HG03432 (cell line): ENCODE data around the gene MRTFA.
A peak's percentile ranks its signal among the peaks of the same experiment; 100 is the strongest.
"Not testable (repeated sequence)": the region's sequence is repeated elsewhere in the genome, so short reads cannot be mapped to it uniquely, and the experiment has no call there.

Experiments
- ATAC-seq: cut with Tn5 transposase; IDR thresholded peaks from one replicate; pipeline ENCODE4 v1.9.1; 2021; ENCODE audit warnings: mild to moderate bottlenecking, moderate library complexity; ENCODE audit not compliant: unreplicated experiment

MRTFA gene

DNA sequence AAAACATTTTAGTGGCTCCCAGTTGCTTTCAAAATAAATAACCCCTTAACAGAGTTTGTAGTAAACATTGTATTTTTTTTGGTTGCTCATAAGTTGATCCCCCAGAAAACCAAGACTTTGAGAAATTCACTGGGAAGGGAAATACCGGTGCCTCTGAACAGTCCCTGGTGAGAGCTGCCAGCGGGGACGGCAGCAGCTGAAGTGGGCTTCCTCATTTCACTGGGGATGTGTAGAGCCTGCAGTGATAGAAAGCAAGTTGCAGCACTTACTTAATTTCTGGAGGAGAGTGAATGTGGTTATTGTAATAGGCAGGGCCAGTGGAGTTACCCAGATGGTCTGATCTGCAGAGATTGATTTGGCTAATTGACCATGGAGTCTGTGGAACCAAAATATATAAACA, 24.2 kb upstream of the MRTFA start:
- no peak for ATAC-seq

DNA sequence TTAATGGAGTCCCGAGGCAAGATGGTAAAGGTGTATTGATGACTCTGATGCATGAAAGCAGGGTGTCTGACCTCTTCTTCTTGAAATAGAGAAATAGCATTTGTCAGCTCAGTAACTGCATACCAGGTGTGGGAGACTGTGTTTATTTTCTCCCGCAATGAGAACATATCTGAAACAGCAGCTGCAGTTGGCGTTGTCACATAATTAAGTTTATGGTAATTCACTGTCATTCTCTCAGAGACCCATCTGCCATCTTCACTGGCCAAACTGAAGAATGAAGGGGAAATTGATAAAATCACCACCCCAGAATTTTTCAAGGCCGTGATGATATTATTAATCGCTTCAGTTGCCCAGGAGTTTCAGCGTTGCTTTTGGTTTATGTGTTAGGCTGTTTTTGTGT, 22.6 kb upstream of the MRTFA start:
- ATAC-seq: no peak

GRCh38 chr22:40656651-40657050, 20.1 kb upstream of the MRTFA start:
- not testable (repeated sequence) for ATAC-seq

GRCh38 chr22:40655941-40656340, 19.4 kb upstream of the MRTFA start:
- not testable (repeated sequence) for ATAC-seq

GRCh38 chr22:40654522-40655167, 18.1 kb upstream of the MRTFA start:
- ATAC-seq: no peak

- ATAC-seq: no peak
These were observed 16.8 kb upstream of the MRTFA start for GRCh38 chr22:40653361-40653760.

- no peak for ATAC-seq
These were observed 15.3 kb upstream of the MRTFA start for GRCh38 chr22:40651563-40652501.

DNA sequence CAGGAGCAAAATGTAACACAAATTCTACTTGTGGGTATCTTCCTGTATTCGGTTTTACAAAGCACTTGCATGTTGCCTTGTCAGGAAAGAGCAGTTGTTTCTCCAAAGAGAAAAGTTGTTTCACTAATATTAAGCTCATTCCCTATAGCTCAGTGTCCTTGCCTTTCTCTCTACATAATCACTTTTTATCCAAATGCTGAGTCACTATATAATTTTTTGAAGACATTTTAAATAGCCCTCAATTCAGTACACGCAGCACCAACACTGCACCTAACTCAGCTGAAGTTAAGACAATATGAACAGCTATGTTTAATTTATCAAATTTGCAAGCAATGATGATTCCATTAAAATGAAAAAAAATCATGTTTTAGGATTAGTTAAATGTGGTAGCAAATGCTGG, 14.5 kb upstream of the MRTFA start:
- no peak for ATAC-seq

DNA sequence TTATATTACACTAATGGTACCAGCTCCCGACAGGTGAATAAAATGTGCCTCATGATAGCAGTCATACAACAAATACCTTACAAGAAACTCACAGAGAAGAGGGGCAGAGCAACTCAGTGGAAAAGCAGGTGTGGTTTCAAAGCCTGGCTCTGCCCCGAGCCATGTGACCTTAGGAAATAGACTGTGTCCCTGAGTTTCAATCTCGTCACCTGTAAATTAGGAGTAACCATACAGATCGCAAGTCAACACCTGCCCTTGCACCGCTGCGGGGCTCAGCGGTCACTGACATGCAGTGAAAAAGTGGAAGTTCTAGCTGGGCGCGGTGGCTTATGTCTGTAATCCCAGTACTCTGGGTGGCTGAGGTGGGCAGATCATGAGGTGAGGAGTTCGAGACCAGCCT, 11.9 kb upstream of the MRTFA start:
- ATAC-seq: no peak

DNA sequence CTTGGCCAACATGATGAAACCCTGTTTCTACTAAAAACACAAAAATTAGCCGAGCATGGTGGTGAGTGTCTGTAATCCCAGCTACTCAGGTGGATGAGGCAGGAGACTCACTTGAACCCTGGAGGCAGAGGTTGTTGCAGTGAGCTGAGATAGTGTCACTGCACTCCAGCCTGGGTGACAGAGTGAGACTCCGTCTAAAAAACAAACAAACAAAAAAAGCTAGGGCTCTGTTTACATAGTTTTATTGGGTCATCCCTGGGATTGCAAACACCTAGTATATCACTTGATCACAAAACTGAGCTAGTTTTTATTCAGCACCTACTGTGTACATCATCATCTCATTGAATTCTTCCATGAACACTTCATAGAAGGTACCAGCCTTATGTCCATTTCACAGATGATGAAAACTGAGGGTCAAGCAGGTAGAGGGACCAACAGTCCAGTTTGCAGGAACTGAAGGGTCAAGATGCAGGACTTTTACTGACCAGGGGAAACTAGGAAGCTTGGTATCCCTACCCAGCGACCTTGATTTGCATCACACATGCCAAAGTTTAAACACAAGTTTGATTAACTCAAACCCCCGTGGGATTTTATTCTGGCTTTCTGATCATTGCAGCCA, 9.2 kb upstream of the MRTFA start:
- ATAC-seq: no peak

DNA sequence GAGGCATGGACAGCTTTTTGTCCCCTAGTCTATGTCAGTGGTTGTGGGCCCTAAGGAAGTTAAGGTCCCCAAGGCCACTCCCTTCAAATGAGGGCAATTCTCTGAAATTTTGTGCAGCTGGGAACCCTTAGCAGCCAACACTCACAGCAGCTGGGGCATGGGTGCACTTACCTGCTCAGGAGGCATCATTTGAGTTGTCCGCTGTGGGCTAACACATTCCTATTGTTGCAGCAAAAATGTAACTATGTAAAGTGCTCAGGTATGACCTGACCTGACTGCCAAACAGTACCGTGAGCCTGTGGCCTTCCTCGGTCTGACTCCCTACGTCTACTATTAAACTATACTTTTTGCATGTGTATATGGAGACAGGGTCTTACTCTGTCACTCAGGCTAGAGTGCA, 5.8 kb upstream of the MRTFA start:
- no peak for ATAC-seq

DNA sequence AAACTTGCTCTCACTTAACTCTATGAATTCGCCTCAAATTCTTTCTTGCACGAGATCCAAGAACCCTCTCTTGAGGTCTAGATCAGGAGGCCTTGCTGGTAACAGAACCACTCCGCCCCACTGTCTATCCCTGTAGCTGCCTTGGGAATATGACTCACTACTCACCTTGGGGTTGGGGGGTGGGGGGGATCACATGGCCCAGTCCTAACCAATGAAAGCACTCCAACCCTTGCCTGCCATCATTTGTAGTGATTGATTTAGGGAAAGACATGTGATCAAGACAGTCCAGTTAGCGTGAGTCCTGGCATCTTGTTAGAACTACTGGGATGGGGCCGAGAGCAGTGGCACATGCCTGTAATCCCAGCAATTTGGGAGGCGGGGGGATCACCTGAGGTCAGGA, 4.8 kb upstream of the MRTFA start:
- ATAC-seq: no peak

DNA sequence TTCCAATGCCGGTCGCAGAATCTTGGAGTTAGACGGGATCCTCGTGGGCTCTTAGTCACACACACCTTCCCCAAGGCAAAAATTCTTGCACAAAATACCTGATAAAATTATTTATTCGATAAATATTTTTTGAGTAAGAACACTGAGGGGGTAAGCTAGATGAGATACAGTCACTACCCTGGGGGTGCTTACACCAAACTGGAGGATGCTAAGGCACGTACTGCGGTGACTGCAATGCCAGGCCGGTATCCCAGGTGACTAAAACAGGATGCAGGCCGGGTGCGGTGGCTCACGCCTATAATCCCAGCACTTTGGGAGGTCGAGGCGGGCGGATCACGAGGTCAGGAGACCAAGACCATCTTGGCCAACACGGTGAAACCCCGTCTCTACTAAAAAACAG, 1.7 kb upstream of the MRTFA start:
- no peak for ATAC-seq

DNA sequence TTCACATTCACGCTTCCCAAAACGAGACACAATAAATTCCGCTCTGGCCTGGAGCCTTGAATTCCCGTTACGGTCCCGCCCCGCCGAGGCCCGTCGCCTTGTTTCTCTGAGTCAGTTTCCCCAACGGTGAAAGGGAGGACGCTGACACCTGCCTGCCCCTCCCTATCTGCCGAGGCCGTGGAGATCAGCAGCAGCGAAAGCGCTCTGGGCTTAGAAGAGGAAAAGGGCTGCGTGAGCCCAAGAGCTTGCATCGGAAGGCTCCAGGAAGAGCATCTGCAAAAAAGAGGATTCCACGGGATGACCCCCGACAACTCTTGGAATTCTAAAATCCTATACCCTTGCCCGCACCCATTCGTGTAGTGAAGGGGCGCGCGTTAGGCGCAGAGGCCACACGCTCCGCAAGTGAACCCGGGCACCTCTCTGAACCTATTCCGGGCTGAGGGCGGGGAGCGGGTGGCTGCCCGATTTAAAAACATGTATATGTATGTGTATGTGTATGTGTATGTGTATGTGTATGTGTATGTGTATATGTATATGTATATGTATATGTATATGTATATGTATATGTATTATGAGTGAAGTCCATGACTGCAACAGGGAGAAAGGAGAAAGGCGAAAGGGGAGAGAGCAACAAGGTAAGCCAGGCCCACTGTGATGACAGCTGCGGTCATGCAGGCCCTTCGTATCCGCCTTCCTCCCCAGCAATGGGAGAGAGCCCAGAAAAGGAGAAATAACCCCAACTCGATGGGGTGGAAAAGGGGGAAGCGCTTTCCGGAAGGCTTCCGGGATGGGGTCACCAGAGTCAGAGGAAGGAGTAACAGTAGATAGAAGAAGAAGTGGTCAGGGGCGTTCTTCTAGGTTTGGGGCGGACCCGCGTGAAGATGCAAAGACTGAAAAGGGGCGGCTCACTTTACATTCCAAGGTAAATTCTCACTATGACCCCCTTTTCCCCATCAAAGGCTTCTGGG, 948 bp upstream of the MRTFA start:
- ATAC-seq: peak; percentile 9

GRCh38 chr22:40635940-40636379, 559 bp downstream of the MRTFA start:
- ATAC-seq: peak; percentile 25

DNA sequence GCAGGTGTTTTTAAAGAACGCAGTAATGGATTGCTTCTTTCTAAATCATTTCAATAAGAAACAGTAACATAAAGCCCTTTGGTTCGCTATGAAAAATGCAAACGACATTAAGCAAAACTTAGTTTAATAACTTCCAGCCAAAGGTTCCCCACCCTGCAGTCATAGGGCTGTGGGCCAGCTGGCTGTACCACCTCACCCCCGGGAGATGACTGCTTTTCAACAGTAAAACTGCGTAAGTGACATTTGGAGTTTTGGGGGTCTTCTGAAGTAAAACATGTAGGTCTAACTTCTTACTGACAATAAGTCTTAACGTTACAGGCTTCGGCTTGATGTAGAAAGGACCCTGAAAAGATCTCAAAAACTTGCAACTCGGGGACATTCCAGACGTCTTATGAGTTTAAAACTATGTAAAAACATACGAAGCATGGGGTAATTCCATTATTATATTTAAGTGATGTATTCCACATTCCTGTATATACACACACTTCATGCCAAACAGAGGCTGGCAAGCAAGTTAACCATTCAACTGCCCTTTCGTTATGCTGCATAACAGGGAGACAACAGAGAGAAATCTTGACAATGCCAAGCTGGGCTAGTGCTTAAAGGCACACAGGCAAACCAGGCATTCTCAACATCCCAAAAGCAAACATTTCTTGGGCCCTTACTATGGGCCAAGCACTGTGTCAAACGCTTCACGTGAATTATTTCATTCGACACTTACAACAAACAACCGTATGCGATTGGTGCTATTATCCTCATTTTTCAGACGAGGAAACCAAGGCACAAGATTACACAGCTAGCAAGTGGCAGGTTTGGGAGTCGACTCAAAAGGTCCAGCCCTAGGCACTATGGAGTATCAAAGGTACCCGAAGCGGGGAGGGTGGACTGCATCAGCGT, 1.2 kb downstream of the MRTFA start:
- no peak for ATAC-seq

DNA sequence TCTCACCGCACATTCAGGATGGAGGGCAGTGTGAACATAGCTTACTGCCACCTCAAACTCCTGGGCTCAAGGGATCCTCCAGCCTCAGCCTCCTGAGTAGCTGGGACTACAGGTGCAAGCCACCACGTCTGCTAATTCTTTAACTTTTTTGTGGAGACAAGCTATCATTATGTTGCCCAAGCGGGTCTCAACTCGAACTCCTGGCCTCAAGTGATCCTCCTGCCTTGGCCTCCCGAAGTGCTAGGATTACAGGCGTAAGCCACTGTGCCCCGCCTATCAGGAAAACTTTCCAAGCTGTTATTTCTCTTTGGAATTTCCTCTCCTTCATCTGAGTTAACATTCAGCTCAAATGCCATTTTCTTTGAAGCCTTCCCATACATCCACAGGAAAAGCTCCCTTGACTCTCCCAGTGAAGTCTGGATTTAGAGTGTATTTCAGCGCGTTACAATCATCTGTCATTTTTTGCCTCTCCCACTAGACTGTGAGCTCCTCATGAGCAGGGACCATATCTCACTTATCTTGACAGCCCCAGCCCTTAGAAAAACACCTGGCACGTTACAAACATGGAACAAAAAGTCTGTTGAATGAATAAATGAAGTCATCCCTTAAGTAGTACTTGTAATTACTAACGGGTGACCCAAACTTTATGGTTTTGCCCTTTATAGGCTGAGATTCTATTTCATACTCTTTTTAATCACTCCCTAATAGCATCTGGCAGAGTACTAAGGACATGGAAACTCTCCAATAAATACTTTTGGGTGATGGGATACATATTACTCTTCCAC, 2.2 kb downstream of the MRTFA start:
- ATAC-seq: no peak

DNA sequence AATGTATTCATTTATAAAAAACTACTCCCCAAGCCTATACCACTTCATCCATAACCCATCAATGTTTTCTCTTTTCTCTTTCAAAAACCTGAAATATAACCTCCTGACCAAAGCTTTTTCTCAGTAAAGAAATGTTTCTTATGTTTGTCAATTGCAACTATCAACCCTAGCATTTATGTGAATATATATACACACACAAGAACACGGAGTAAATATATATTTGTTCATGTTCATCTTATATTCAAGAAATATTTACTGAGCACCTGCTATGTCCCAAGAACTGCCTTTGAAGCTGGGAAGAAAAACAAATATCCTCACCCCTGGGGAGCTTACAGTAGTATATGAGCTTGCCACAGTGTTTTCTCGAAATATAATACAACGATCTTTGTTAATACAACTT, 3.5 kb downstream of the MRTFA start:
- ATAC-seq: no peak

GRCh38 chr22:40631925-40632324, 4.6 kb downstream of the MRTFA start:
- no peak for ATAC-seq
